ENCODE measurements around the gene MFSD11. TPM values are rescaled to one million over a fixed set of nuclear protein-coding genes. Genes with fewer than 3 reads are reported as not detected.
"Not testable (repeated sequence)": the region's sequence is repeated elsewhere in the genome, so short reads cannot be mapped to it uniquely, and the experiment has no call there.

The MFSD11 gene
- total RNA-seq, 2 experiments from 2014 or later, result 25.5 to 29.4 TPM

DNA sequence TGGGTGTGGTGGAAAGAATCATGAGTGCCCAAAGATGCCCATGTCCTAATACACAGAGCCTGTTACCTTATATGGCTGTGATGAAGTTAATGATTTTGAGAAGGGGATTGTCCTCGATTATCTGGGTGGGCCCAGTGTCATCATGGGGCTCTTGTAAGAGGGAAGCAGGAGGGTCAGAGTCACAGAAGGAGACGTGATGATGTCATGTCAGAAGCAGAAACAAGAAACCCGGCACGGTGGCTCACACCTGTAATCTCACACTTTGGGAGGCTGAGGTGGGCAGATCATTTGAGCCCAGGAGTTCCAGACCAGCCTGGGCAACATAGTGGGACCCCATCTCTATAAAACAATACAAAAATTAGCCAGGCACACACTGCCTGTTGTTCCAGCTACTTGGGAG, 75.0 kb downstream of the MFSD11 start:
- H3K4me1 ChIP-seq (ENCODE audit: insufficient read depth, low read length), result peaks cover 7% of the 10 kb centered on the region
- H3K27me3 Mint-ChIP-seq, result no peaks in the 10 kb centered on the region
- H3K9me3 ChIP-seq (ENCODE audit: control insufficient read depth in 1 of 2, insufficient read depth in 1 of 2, low read length in 2 of 2), result no peaks in the 10 kb centered on the region
- ChIA-PET POLR2A (no interaction called here), CTCF (no interaction called here)
- intact Hi-C loops (cut with DNase I, micrococcal nuclease), result no loop called here
- H3K27ac ChIP-seq (ENCODE audit: low read depth in 1 of 2, low read length in 2 of 2), result no peak overlapping the region
- H3K36me3 Mint-ChIP-seq (ENCODE audit: low read depth), result no peaks in the 10 kb centered on the region
- H3K4me3 Mint-ChIP-seq, result no peak overlapping the region
- H3K4me1 Mint-ChIP-seq (ENCODE audit: low read depth), result peaks cover 9% of the 10 kb centered on the region
- H3K36me3 ChIP-seq (ENCODE audit: insufficient read depth, low read length), result no peaks in the 10 kb centered on the region
- H3K9me3 Mint-ChIP-seq, result no peaks in the 10 kb centered on the region
- no peak for ATAC-seq (ENCODE audit: poor library complexity)
- no peaks in the 10 kb centered on the region for H3K27me3 ChIP-seq (ENCODE audit: control insufficient read depth in 1 of 2, insufficient read depth in 2 of 2, low read length in 2 of 2)
- TF ChIP-seq, protein P1, sequence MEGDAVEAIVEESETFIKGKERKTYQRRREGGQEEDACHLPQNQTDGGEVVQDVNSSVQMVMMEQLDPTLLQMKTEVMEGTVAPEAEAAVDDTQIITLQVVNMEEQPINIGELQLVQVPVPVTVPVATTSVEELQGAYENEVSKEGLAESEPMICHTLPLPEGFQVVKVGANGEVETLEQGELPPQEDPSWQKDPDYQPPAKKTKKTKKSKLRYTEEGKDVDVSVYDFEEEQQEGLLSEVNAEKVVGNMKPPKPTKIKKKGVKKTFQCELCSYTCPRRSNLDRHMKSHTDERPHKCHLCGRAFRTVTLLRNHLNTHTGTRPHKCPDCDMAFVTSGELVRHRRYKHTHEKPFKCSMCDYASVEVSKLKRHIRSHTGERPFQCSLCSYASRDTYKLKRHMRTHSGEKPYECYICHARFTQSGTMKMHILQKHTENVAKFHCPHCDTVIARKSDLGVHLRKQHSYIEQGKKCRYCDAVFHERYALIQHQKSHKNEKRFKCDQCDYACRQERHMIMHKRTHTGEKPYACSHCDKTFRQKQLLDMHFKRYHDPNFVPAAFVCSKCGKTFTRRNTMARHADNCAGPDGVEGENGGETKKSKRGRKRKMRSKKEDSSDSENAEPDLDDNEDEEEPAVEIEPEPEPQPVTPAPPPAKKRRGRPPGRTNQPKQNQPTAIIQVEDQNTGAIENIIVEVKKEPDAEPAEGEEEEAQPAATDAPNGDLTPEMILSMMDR (IDR thresholded peaks at IDR 0.05), result no peak
- no peak overlapping the region for H3K27ac Mint-ChIP-seq
- DNase-seq, result no peak
- no peak overlapping the region for H3K4me3 ChIP-seq (ENCODE audit: low read length)

DNA sequence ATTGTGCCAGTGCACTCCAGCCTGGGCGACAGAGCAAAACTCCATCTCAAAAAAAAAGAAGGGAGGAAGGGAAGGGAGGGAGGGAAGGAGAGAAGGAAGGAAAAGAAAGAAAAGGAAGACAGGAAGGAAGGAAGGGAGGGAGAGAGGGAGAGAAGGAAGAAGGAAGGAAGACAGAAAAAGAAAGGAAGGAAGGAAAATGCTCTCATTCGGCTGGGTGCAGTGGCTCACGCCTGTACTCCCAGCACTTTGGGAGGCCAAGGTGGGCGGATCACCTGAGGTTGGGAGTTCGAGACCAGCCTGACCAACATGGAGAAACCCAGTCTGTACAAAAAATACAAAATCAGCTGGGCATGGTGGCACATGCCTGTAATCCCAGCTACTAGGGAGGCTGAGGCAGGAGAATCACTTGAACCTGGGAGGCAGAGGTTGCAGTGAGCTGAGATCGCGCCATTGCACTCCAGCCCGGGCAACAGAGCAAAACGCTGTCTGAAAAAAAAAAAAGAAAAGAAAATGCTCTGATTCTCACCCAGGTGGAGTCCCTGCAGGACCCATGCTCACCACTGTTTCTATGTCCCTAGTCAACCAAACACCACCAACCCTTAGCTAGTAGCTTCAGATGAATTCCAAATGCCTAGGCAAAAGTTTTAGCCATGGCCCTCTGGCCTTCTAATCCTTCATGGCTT, 78.1 kb downstream of the MFSD11 start:
- CTCF ChIA-PET, result interaction anchor here (1.6 kb wide), 1 partner anchor 240 kb away, joined by 4 read pairs; no protein-coding TSS in a partner anchor
- H3K4me3 Mint-ChIP-seq; H3K27ac Mint-ChIP-seq; DNase-seq; H3K9me3 ChIP-seq (ENCODE audit: control insufficient read depth in 1 of 2, insufficient read depth in 1 of 2, low read length in 2 of 2); POLR2A ChIA-PET; H3K36me3 ChIP-seq (ENCODE audit: insufficient read depth, low read length); H3K4me1 Mint-ChIP-seq (ENCODE audit: low read depth); H3K27ac ChIP-seq (ENCODE audit: low read depth in 1 of 2, low read length in 2 of 2); H3K36me3 Mint-ChIP-seq (ENCODE audit: low read depth); H3K27me3 ChIP-seq (ENCODE audit: control insufficient read depth in 1 of 2, insufficient read depth in 2 of 2, low read length in 2 of 2); H3K27me3 Mint-ChIP-seq; H3K4me1 ChIP-seq (ENCODE audit: insufficient read depth, low read length); H3K9me3 Mint-ChIP-seq; H3K4me3 ChIP-seq (ENCODE audit: low read length): not testable (repeated sequence)
- intact Hi-C loops (cut with DNase I, micrococcal nuclease), result loop anchor here (1.0 to 2.0 kb wide), 4 partner anchors 89 to 251 kb away; no protein-coding TSS in a partner anchor
- peak; percentile 55 for ATAC-seq (ENCODE audit: poor library complexity)

DNA sequence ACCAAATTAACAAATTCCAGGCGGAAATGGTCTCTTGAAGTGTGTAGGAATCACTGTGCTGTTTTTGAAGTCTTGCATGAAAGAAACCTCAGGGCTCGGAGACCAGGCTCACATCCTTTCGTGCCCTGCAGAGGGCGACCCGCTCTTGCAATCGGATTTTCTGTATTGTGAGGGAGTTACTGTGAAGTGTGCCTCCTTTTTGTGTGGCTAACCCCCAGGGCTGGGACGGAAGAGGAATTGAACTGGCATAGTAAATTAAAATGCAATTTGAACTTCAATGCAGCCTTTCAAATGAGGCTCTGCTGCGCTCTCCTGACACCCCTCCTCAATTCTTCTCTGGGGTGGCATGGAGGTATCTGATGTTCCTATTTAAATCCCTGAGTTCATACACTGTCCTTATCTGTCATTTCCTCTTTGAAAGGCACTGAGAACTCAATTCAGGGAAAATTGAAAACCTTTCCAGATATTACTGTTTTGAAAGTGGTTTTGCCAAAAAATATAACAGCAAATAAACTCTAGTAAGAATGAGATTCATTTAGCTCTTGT, 78.7 kb downstream of the MFSD11 start:
- no peaks in the 10 kb centered on the region for H3K27me3 ChIP-seq (ENCODE audit: control insufficient read depth in 1 of 2, insufficient read depth in 2 of 2, low read length in 2 of 2)
- Mint-ChIP-seq H3K4me3 (no peak overlapping the region), H3K36me3 (ENCODE audit: low read depth) (no peaks in the 10 kb centered on the region), H3K27ac (no peak overlapping the region), H3K4me1 (ENCODE audit: low read depth) (peaks cover 9% of the 10 kb centered on the region), H3K9me3 (no peaks in the 10 kb centered on the region), H3K27me3 (no peaks in the 10 kb centered on the region)
- H3K27ac ChIP-seq (ENCODE audit: low read depth in 1 of 2, low read length in 2 of 2), result no peak overlapping the region
- H3K36me3 ChIP-seq (ENCODE audit: insufficient read depth, low read length), result no peaks in the 10 kb centered on the region
- ATAC-seq (ENCODE audit: poor library complexity) (peak; percentile 98), DNase-seq (peak; percentile 43 to 77 (median 56))
- intact Hi-C loops (cut with DNase I, micrococcal nuclease), result loop anchor here (1.0 to 2.0 kb wide), 4 partner anchors 89 to 250 kb away; no protein-coding TSS in a partner anchor
- TF ChIP-seq, protein P1 (IDR thresholded peaks at IDR 0.05), result peak; percentile 71
- no peaks in the 10 kb centered on the region for H3K9me3 ChIP-seq (ENCODE audit: control insufficient read depth in 1 of 2, insufficient read depth in 1 of 2, low read length in 2 of 2)
- peaks cover 7% of the 10 kb centered on the region for H3K4me1 ChIP-seq (ENCODE audit: insufficient read depth, low read length)
- ChIA-PET POLR2A (no interaction called here), CTCF (interaction anchor here (0.6 to 1.6 kb wide), 2 partner anchors 239 to 344 kb away, joined by 3 to 4 read pairs; no protein-coding TSS in a partner anchor)
- H3K4me3 ChIP-seq (ENCODE audit: low read length), result no peak overlapping the region

Data from CD4-positive, alpha-beta T cell (primary cell).